CD14-positive monocyte (primary cell): ENCODE results near the gene GPR161. TPM values are rescaled to one million over a fixed set of nuclear protein-coding genes. Genes with fewer than 3 reads are reported as not detected.
"Not testable (repeated sequence)": the region's sequence is repeated elsewhere in the genome, so short reads cannot be mapped to it uniquely, and the experiment has no call there.

Experiments used
- DNase-seq, 3 donors: peaks; one replicate each; pipeline ENCODE4 v3.0.0-alpha.2; 2011 to 2022
- H2AFZ ChIP-seq: 2 replicates; pipeline ENCODE4 v1.6.0; 2012; ENCODE audit warnings: mild to moderate bottlenecking, low read depth, low read length, inconsistent platforms; ENCODE audit not compliant: insufficient read depth, poor library complexity, severe bottlenecking
- H3K27ac ChIP-seq, 2 donors: 1 replicate in 1 of 2; 2 replicates in 1 of 2; pipeline ENCODE4 v1.5.1; 2012 to 2013; ENCODE audit warnings: low read length in 2 of 2, control low read depth in 1 of 2, inconsistent platforms in 1 of 2, low read depth in 1 of 2, mild to moderate bottlenecking in 1 of 2
- H3K27me3 ChIP-seq, 2 donors: one replicate each; pipeline versions ENCODE4 v1.6.0 to v1.6.1; 2011 to 2013; ENCODE audit warnings: low read length in 2 of 2; ENCODE audit not compliant: control insufficient read depth in 2 of 2, insufficient read depth in 2 of 2
- H3K36me3 ChIP-seq, 2 donors: replicated peaks in 1 of 2; 1 replicate in 1 of 2; 2 replicates in 1 of 2; pipeline versions ENCODE4 v1.5.1 to v1.6.1; 2012 to 2013; ENCODE audit warnings: low read length in 2 of 2, control low read depth in 1 of 2, inconsistent platforms in 1 of 2, mild to moderate bottlenecking in 1 of 2; ENCODE audit not compliant: insufficient read depth in 2 of 2, control insufficient read depth in 1 of 2
- H3K4me1 ChIP-seq, 2 donors: 1 replicate in 1 of 2; 2 replicates in 1 of 2; pipeline versions ENCODE4 v1.5.1 to v1.6.1; 2012 to 2013; ENCODE audit warnings: low read length in 2 of 2, control low read depth in 1 of 2, inconsistent platforms in 1 of 2, mild to moderate bottlenecking in 1 of 2, moderate library complexity in 1 of 2; ENCODE audit not compliant: insufficient read depth in 2 of 2, control insufficient read depth in 1 of 2
- H3K4me2 ChIP-seq: replicated peaks from 2 replicates; pipeline ENCODE3; 2012; ENCODE audit warnings: low read length, moderate library complexity, mild to moderate bottlenecking; ENCODE audit not compliant: poor library complexity, severe bottlenecking; ENCODE audit errors: extremely low read depth
- H3K4me3 ChIP-seq, 3 experiments: fragments of 200-600 bp in 1 of 3; sonication (generic) in 1 of 3; replicated peaks in 1 of 3; 1 replicate in 2 of 3; 2 replicates in 1 of 3; pipeline ENCODE4 v1.5.1; 2011 to 2013; ENCODE audit warnings: low read length in 3 of 3, mild to moderate bottlenecking in 3 of 3, control low read depth in 2 of 3, low read depth in 2 of 3, inconsistent platforms in 1 of 3, moderate library complexity in 1 of 3
- H3K79me2 ChIP-seq: 2 replicates; pipeline ENCODE4 v1.6.0; 2012; ENCODE audit warnings: mild to moderate bottlenecking, control low read depth, inconsistent platforms, low read length, moderate library complexity; ENCODE audit not compliant: insufficient read depth
- H3K9ac ChIP-seq: 2 replicates; pipeline ENCODE4 v1.6.0; 2017; ENCODE audit warnings: low read length, mild to moderate bottlenecking; ENCODE audit not compliant: insufficient read depth, poor library complexity, severe bottlenecking
- H3K9me3 ChIP-seq, 2 donors: replicated peaks in 1 of 2; 1 replicate in 1 of 2; 2 replicates in 1 of 2; pipeline versions ENCODE4 v1.5.1 to v1.6.1; 2012 to 2013; ENCODE audit warnings: low read length in 2 of 2, control low read depth in 1 of 2; ENCODE audit not compliant: control insufficient read depth in 1 of 2, insufficient read depth in 1 of 2
- H4K20me1 ChIP-seq: 2 replicates; pipeline ENCODE4 v1.6.0; 2012; ENCODE audit warnings: mild to moderate bottlenecking, low read length, control low read depth, moderate library complexity; ENCODE audit not compliant: insufficient read depth
- H3K27ac Mint-ChIP-seq, 7 donors: one replicate each; pipeline ENCODE4 v1.8.0; 2020; ENCODE audit warnings: mild to moderate bottlenecking in 7 of 7, mixed read lengths in 7 of 7, moderate library complexity in 6 of 7, inconsistent platforms in 2 of 7
- H3K27me3 Mint-ChIP-seq, 3 donors: one replicate each; pipeline ENCODE4 v1.8.0; 2021 to 2022; ENCODE audit warnings: low read depth in 3 of 3, mild to moderate bottlenecking in 3 of 3, mixed read lengths in 3 of 3, moderate library complexity in 3 of 3, inconsistent platforms in 1 of 3
- H3K36me3 Mint-ChIP-seq, 2 donors: one replicate each; pipeline ENCODE4 v1.8.0; 2020; ENCODE audit warnings: mixed read lengths in 2 of 2, inconsistent platforms in 1 of 2, mild to moderate bottlenecking in 1 of 2
- H3K4me1 Mint-ChIP-seq: one replicate; pipeline ENCODE4 v1.8.0; 2020; ENCODE audit warnings: mild to moderate bottlenecking, mixed read lengths
- H3K4me3 Mint-ChIP-seq, 2 donors: one replicate each; pipeline ENCODE4 v1.8.0; 2020; ENCODE audit warnings: mild to moderate bottlenecking in 2 of 2, mixed read lengths in 2 of 2, moderate library complexity in 1 of 2
- H3K9me3 Mint-ChIP-seq, 7 donors: one replicate each; pipeline ENCODE4 v1.8.0; 2020 to 2022; ENCODE audit warnings: mixed read lengths in 7 of 7, mild to moderate bottlenecking in 6 of 7, moderate library complexity in 6 of 7, inconsistent platforms in 2 of 7
- CTCF ChIP-seq: fragments of 200-600 bp; IDR thresholded peaks from one replicate; pipeline ENCODE4 v1.8.0; 2022; ENCODE audit warnings: antibody characterized with exemption, mild to moderate bottlenecking
- WGBS: methylation state at CpG from one replicate; pipeline ENCODE4 v1.1.5; 2013; ENCODE audit warnings: missing lambda C conversion rate; ENCODE audit not compliant: insufficient coverage; 5-methylcytosine and 5-hydroxymethylcytosine counted together
- intact Hi-C, 2 donors: fragments of 100-400 bp; cut with micrococcal nuclease; formaldehyde crosslinking; loops; one replicate each; pipeline versions ENCODE4 v1.15.0 to v1.15.1; 2023
- polyA plus RNA-seq, 3 donors: library from polyadenylated mRNA; depleted of rRNA in 1 of 3; unstranded in 2 of 3; stranded (reverse) in 1 of 3; fragments of 300-500 nt in 2 of 3; fragments of >200 nt in 1 of 3; fragmentation: Illumina TruSeq in 2 of 3; gene quantifications; 1 replicate in 2 of 3; 2 replicates in 1 of 3; pipeline ENCODE4 v1.2.3, GENCODE V29; 2012 to 2021

The GPR161 gene
- polyA plus RNA-seq, 3 donors = 0.65 TPM; not detected in 2

GRCh38 chr1:168057355-168057754, 79.4 kb downstream of the GPR161 start:
- no peak overlapping the region for H3K4me2 ChIP-seq
- Mint-ChIP-seq H3K27ac (no peak overlapping the region), H3K9me3 (peaks cover 0 to 5% (median 3%) of the 10 kb centered on the region in 7 donors), H3K27me3 (no peaks in the 10 kb centered on the region), H3K4me1 (peaks cover 8% of the 10 kb centered on the region), H3K4me3 (no peak overlapping the region), H3K36me3 (peaks cover 7 to 12% of the 10 kb centered on the region in 2 donors)
- H3K9ac ChIP-seq = no peak overlapping the region
- H3K36me3 ChIP-seq = peaks cover 2 to 9% of the 10 kb centered on the region in 2 donors
- no CpG with 5 or more reads among the region's 1 CpG for WGBS
- H4K20me1 ChIP-seq = no peaks in the 10 kb centered on the region
- no peak overlapping the region for H3K4me3 ChIP-seq
- DNase-seq = no peak
- H3K27ac ChIP-seq = no peak overlapping the region
- no peaks in the 10 kb centered on the region for H3K27me3 ChIP-seq
- intact Hi-C loops = no loop called here
- no peak for TF ChIP-seq CTCF
- peaks cover 6 to 8% of the 10 kb centered on the region in 2 donors for H3K4me1 ChIP-seq
- H2AFZ ChIP-seq = no peak overlapping the region
- no peaks in the 10 kb centered on the region for H3K9me3 ChIP-seq
- no peaks in the 10 kb centered on the region for H3K79me2 ChIP-seq

GRCh38 chr1:168056152-168056551, 80.6 kb downstream of the GPR161 start:
- H3K9me3 Mint-ChIP-seq, H3K79me2 ChIP-seq, H3K4me1 Mint-ChIP-seq, H3K4me3 Mint-ChIP-seq, H3K9me3 ChIP-seq, H3K27me3 Mint-ChIP-seq, H3K9ac ChIP-seq, H3K27me3 ChIP-seq, H3K27ac Mint-ChIP-seq, H3K4me2 ChIP-seq, H3K4me3 ChIP-seq, H3K4me1 ChIP-seq, H2AFZ ChIP-seq, intact Hi-C loops, DNase-seq, H4K20me1 ChIP-seq, H3K27ac ChIP-seq: not testable (repeated sequence)
- 47% methylated on average over 4 of the region's 35 CpGs for WGBS
- H3K36me3 ChIP-seq = peaks cover 2 to 17% of the 10 kb centered on the region in 2 donors
- peaks cover 12 to 13% of the 10 kb centered on the region in 2 donors for H3K36me3 Mint-ChIP-seq
